GM19455 (cell line): ENCODE results near the gene SCTR.
A peak's percentile ranks its signal among the peaks of the same experiment; 100 is the strongest.

ENCODE experiments used
- ATAC-seq: cut with Tn5 transposase; IDR thresholded peaks from one replicate; pipeline ENCODE4 v1.9.1; 2021; ENCODE audit not compliant: unreplicated experiment

SCTR gene

GRCh38 chr2:119523952-119524694 is at the start of gene SCTR:
Gene SCTR (minus strand): TSS chr2:119524483. CDS start chr2:119524226, 257 bp downstream.
- no peak for ATAC-seq

- no peak for ATAC-seq
Observed at GRCh38 chr2:119567292-119567691, 43.0 kb upstream of the SCTR start.

GRCh38 chr2:119565481-119565880 is 41.2 kb upstream of the SCTR start:
- ATAC-seq: no peak

- no peak for ATAC-seq
Observed at GRCh38 chr2:119553687-119554344, 29.5 kb upstream of the SCTR start.

- ATAC-seq: no peak
Observed at GRCh38 chr2:119552902-119553301, 28.6 kb upstream of the SCTR start.

GRCh38 chr2:119550856-119551255 is 26.6 kb upstream of the SCTR start:
- no peak for ATAC-seq

- ATAC-seq: no peak
Observed at GRCh38 chr2:119550346-119550745, 26.1 kb upstream of the SCTR start.

GRCh38 chr2:119549241-119549640 is 25.0 kb upstream of the SCTR start:
- no peak for ATAC-seq

GRCh38 chr2:119548516-119549120 is 24.3 kb upstream of the SCTR start:
- no peak for ATAC-seq

GRCh38 chr2:119546447-119546767 is 22.1 kb upstream of the SCTR start:
- no peak for ATAC-seq

GRCh38 chr2:119545754-119546446 is 21.6 kb upstream of the SCTR start:
- ATAC-seq: no peak

- no peak for ATAC-seq
Observed at GRCh38 chr2:119544939-119545475, 20.7 kb upstream of the SCTR start.

GRCh38 chr2:119544075-119544938 is 20.0 kb upstream of the SCTR start, which contains the start of gene CFAP221:
Gene CFAP221 (plus strand): TSS chr2:119544449. CDS start chr2:119546132, 1,683 bp downstream.
- ATAC-seq: peak; percentile 82

GRCh38 chr2:119541476-119541875 is 17.2 kb upstream of the SCTR start:
- no peak for ATAC-seq

- no peak for ATAC-seq
Observed at GRCh38 chr2:119537792-119538191, 13.5 kb upstream of the SCTR start.

GRCh38 chr2:119536707-119537106 is 12.4 kb upstream of the SCTR start:
- no peak for ATAC-seq

GRCh38 chr2:119536211-119536610 is 11.9 kb upstream of the SCTR start:
- no peak for ATAC-seq

GRCh38 chr2:119533560-119533959 is 9.3 kb upstream of the SCTR start:
- ATAC-seq: no peak

GRCh38 chr2:119531292-119531691 is 7.0 kb upstream of the SCTR start:
- ATAC-seq: no peak

GRCh38 chr2:119527999-119528398 is 3.7 kb upstream of the SCTR start:
- no peak for ATAC-seq
